Activated naive CD8-positive, alpha-beta T cell (primary cell): ENCODE measurements around the gene PARD3B.

Source experiments
- H3K27ac Mint-ChIP-seq: one replicate; pipeline ENCODE4 v1.8.0; 2021; ENCODE audit warnings: mixed read lengths
- H3K27me3 Mint-ChIP-seq: one replicate; pipeline ENCODE4 v1.8.0; 2021; ENCODE audit warnings: mixed read lengths
- H3K36me3 Mint-ChIP-seq: one replicate; pipeline ENCODE4 v1.8.0; 2021; ENCODE audit warnings: mixed read lengths
- H3K4me1 Mint-ChIP-seq: one replicate; pipeline ENCODE4 v1.8.0; 2021; ENCODE audit warnings: low read depth, mixed read lengths
- H3K4me3 Mint-ChIP-seq: one replicate; pipeline ENCODE4 v1.8.0; 2021; ENCODE audit warnings: mild to moderate bottlenecking, mixed read lengths
- H3K9me3 Mint-ChIP-seq: one replicate; pipeline ENCODE4 v1.8.0; 2021; ENCODE audit warnings: low read depth, mixed read lengths

PARD3B gene

GRCh38 chr2:204967199-204967960 lies 422.1 kb downstream of the PARD3B start:
- Mint-ChIP-seq H3K4me1 (peaks cover 71% of the 10 kb centered on the region), H3K4me3 (peak overlapping the region; percentile 63), H3K36me3 (peaks cover 6% of the 10 kb centered on the region), H3K27ac (peak overlapping the region; percentile 89), H3K27me3 (no peaks in the 10 kb centered on the region), H3K9me3 (peaks cover 3% of the 10 kb centered on the region)

GRCh38 chr2:204971206-204971907 lies 426.1 kb downstream of the PARD3B start:
- Mint-ChIP-seq H3K4me3 (peak overlapping the region; percentile 57), H3K9me3 (peaks cover 3% of the 10 kb centered on the region), H3K27me3 (no peaks in the 10 kb centered on the region), H3K4me1 (peaks cover 66% of the 10 kb centered on the region), H3K27ac (peak overlapping the region; percentile 90), H3K36me3 (peaks cover 7% of the 10 kb centered on the region)

DNA sequence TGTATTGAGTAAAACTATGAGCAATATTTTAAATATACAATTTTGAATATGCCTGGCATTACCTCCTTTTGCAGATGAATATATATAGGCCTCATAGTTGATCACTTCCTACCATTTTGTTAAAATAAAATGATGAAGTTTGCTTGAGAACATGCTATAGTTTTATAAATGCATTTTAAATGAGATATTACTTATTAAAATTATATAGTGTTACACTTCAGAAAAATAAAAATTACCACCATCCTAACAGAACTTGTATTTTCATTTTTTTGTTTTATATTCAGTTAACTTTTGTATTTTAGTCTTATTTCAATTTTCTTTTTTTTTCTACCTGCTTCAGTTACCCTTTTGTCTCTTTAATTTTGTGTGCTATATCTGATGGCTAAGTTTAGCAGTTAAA lies 426.9 kb downstream of the PARD3B start:
- Mint-ChIP-seq H3K27ac (no peak overlapping the region), H3K4me1 (peaks cover 58% of the 10 kb centered on the region), H3K36me3 (peaks cover 7% of the 10 kb centered on the region), H3K4me3 (no peak overlapping the region), H3K9me3 (peaks cover 3% of the 10 kb centered on the region), H3K27me3 (no peaks in the 10 kb centered on the region)

GRCh38 chr2:204972606-204973336 lies 427.5 kb downstream of the PARD3B start:
- Mint-ChIP-seq H3K27ac (no peak overlapping the region), H3K4me3 (no peak overlapping the region), H3K4me1 (peaks cover 52% of the 10 kb centered on the region), H3K36me3 (peaks cover 7% of the 10 kb centered on the region), H3K27me3 (no peaks in the 10 kb centered on the region), H3K9me3 (peaks cover 3% of the 10 kb centered on the region)

- no peak overlapping the region for H3K4me3 Mint-ChIP-seq
- no peak overlapping the region for H3K27ac Mint-ChIP-seq
- peaks cover 44% of the 10 kb centered on the region for H3K4me1 Mint-ChIP-seq
- peaks cover 3% of the 10 kb centered on the region for H3K9me3 Mint-ChIP-seq
- no peaks in the 10 kb centered on the region for H3K27me3 Mint-ChIP-seq
- peaks cover 7% of the 10 kb centered on the region for H3K36me3 Mint-ChIP-seq
These were observed 428.3 kb downstream of the PARD3B start for GRCh38 chr2:204973616-204974015.

- Mint-ChIP-seq H3K4me3 (no peak overlapping the region), H3K27ac (no peak overlapping the region), H3K36me3 (peaks cover 7% of the 10 kb centered on the region), H3K27me3 (no peaks in the 10 kb centered on the region), H3K4me1 (peaks cover 35% of the 10 kb centered on the region), H3K9me3 (peaks cover 3% of the 10 kb centered on the region)
These were observed 429.2 kb downstream of the PARD3B start for GRCh38 chr2:204974487-204974886.

GRCh38 chr2:204977914-204978313 lies 432.6 kb downstream of the PARD3B start:
- Mint-ChIP-seq H3K27me3 (no peaks in the 10 kb centered on the region), H3K9me3 (no peaks in the 10 kb centered on the region), H3K27ac (no peak overlapping the region), H3K4me3 (no peak overlapping the region), H3K36me3 (peaks cover 8% of the 10 kb centered on the region), H3K4me1 (peaks cover 27% of the 10 kb centered on the region)

- Mint-ChIP-seq H3K36me3 (peaks cover 8% of the 10 kb centered on the region), H3K4me3 (no peak overlapping the region), H3K9me3 (no peaks in the 10 kb centered on the region), H3K4me1 (peaks cover 22% of the 10 kb centered on the region), H3K27me3 (no peaks in the 10 kb centered on the region), H3K27ac (no peak overlapping the region)
These were observed 437.0 kb downstream of the PARD3B start for GRCh38 chr2:204982303-204982702.

DNA sequence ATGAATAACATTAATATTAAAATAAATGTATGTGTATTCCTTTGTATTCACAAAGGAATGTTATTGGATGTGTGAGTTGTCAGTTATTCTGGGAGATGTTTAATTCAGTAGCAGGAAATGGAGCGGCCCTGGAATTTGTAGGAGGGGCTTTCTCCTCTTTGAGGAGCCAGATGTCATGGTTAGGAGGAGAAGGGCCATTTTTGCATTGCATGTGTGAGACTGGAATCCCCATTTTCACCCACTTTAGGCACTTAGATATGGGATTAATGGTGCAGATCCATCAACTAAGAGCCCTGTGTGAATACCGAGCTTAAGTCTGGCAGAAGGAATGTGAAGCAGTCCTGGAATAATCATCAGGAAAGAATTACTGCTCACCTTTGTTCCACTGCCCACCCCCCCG lies 439.2 kb downstream of the PARD3B start:
- H3K27ac Mint-ChIP-seq: no peak overlapping the region
- peaks cover 31% of the 10 kb centered on the region for H3K4me1 Mint-ChIP-seq
- H3K9me3 Mint-ChIP-seq: peaks cover 6% of the 10 kb centered on the region
- peaks cover 14% of the 10 kb centered on the region for H3K36me3 Mint-ChIP-seq
- H3K27me3 Mint-ChIP-seq: no peaks in the 10 kb centered on the region
- H3K4me3 Mint-ChIP-seq: no peak overlapping the region

GRCh38 chr2:204986641-204987040 lies 441.4 kb downstream of the PARD3B start:
- Mint-ChIP-seq H3K27ac (no peak overlapping the region), H3K4me3 (no peak overlapping the region), H3K4me1 (peaks cover 23% of the 10 kb centered on the region), H3K9me3 (peaks cover 6% of the 10 kb centered on the region), H3K27me3 (no peaks in the 10 kb centered on the region), H3K36me3 (peaks cover 10% of the 10 kb centered on the region)

DNA sequence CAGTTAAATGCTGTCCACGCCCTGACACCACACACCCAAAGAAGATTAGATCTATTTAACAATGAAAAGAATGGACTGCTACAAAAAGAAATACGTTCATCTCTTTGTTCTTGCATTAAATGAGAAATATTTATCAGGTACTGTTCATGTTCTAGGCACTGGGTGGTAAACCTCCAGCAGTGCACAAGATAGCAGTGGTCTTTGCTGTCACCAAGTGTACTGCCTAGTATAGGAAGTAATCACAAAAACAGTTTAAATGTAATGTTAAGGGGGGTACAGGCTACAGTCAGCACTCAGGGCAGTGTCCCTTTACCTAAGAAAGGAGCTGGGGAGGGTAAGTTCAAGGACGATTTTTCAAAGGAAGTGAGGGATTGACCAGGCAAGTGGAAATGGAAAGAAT lies 443.6 kb downstream of the PARD3B start:
- no peak overlapping the region for H3K27ac Mint-ChIP-seq
- no peak overlapping the region for H3K4me3 Mint-ChIP-seq
- H3K36me3 Mint-ChIP-seq: peaks cover 10% of the 10 kb centered on the region
- H3K27me3 Mint-ChIP-seq: no peaks in the 10 kb centered on the region
- peaks cover 6% of the 10 kb centered on the region for H3K9me3 Mint-ChIP-seq
- H3K4me1 Mint-ChIP-seq: peaks cover 9% of the 10 kb centered on the region

DNA sequence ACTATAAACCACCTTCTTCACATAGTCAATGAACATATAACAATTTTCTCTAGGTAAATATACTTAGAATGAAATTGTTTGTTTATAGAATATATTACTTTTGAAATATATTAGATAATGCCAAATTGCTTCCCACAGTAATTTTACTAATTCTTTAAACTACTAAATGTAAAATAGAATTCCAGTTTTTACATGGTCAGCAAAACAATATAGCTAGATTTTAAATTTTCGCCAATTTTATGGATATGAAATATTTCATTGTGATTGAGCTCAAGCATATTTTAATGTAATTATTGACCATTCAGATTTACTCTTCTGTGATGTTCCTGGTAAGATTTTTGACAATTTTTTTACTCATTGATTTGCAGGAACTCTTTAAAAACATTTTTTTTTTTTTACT lies 444.6 kb downstream of the PARD3B start:
- Mint-ChIP-seq H3K27ac (no peak overlapping the region), H3K36me3 (peaks cover 10% of the 10 kb centered on the region), H3K9me3 (peaks cover 6% of the 10 kb centered on the region), H3K4me1 (peaks cover 9% of the 10 kb centered on the region), H3K27me3 (no peaks in the 10 kb centered on the region), H3K4me3 (no peak overlapping the region)

DNA sequence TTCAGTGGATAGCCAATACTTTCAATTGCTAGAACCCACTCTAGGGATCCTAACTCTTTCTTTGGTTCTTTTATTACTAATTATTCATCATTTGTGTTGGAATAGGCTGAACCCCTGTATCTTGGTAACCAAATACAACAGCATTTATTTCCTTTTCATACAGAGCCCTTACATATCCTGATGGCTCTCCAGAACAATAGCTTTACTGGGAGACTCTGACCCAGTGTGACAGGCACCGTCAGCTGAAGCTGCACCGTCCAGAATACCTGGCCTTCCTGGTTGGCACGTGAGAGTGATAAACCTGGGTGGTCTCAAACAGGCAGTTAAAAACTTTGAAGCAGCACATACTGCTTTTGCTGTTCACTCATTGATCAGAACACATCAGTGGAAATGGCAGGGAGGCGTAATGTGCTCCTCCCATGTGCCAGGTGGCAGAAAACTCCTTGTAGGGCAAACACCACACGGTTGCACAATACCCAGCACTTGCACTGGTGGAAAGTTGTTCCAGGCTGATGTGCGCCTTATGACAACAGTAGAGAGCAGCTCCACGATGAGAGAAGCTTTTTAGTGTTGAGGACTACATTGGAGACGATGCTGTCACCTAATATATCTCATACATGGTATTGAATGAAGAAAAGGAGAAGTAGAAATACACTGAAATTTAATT lies 456.2 kb downstream of the PARD3B start:
- Mint-ChIP-seq H3K4me3 (no peak overlapping the region), H3K36me3 (peaks cover 4% of the 10 kb centered on the region), H3K27ac (no peak overlapping the region), H3K4me1 (peaks cover 19% of the 10 kb centered on the region), H3K9me3 (peaks cover 5% of the 10 kb centered on the region), H3K27me3 (no peaks in the 10 kb centered on the region)

DNA sequence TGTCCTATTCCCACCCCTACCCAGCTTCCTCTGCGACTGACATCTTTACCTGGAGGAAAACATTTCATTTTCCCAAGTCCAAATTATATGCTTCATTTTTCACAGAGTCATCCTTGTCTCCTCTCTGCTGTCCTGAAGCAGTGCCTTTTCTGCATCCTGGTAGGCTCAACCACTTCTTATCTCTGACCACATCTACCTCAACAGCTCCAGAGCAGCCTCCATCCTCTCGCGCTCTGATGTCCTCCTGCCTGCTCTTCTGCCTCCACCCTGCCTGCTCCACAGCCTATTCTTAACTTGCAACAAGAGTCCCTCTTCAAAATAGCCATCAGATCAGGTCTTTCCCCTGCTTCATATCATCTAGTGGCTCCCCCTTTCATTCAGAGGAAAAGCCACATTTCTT lies 457.1 kb downstream of the PARD3B start:
- no peak overlapping the region for H3K4me3 Mint-ChIP-seq
- H3K36me3 Mint-ChIP-seq: peaks cover 4% of the 10 kb centered on the region
- peaks cover 5% of the 10 kb centered on the region for H3K9me3 Mint-ChIP-seq
- no peak overlapping the region for H3K27ac Mint-ChIP-seq
- H3K27me3 Mint-ChIP-seq: no peaks in the 10 kb centered on the region
- peaks cover 24% of the 10 kb centered on the region for H3K4me1 Mint-ChIP-seq

- no peaks in the 10 kb centered on the region for H3K27me3 Mint-ChIP-seq
- peaks cover 5% of the 10 kb centered on the region for H3K9me3 Mint-ChIP-seq
- H3K36me3 Mint-ChIP-seq: peaks cover 6% of the 10 kb centered on the region
- H3K27ac Mint-ChIP-seq: no peak overlapping the region
- no peak overlapping the region for H3K4me3 Mint-ChIP-seq
- peaks cover 26% of the 10 kb centered on the region for H3K4me1 Mint-ChIP-seq
These were observed 458.0 kb downstream of the PARD3B start for GRCh38 chr2:205003288-205003687.
